IMR-90 (cell line): ENCODE data around the gene TCERG1L. TPM values are rescaled to one million over a fixed set of nuclear protein-coding genes. Genes with fewer than 3 reads are reported as not detected.

ENCODE experiments used
- ATAC-seq: fragments of 200-7000 bp; cut with Tn5 transposase; 2 replicates; pipeline ENCODE4 v1.9.1; 2020; ENCODE audit warnings: low read depth, mild to moderate bottlenecking, moderate library complexity
- BruUV-seq: library from RNA; stranded (reverse); fragments of 400-500 nt; replicated peaks from 2 replicates; lab custom pipeline; 2021; lab: Mats Ljungman, UMichigan
- CTCF ChIA-PET: fragments of 300-600 bp; formaldehyde crosslinking; extraction: SDS; loops from one replicate; lab custom pipeline; 2021; ENCODE audit warnings: antibody characterized with exemption; lab: Yijun Ruan, JAX
- POLR2A ChIA-PET: fragments of 300-600 bp; sonication (Branson Sonifier 250); formaldehyde crosslinking; loops from one replicate; lab custom pipeline; 2022; ENCODE audit warnings: antibody characterized with exemption; ENCODE audit not compliant: unreplicated experiment; lab: Charles Lee
- DNase-seq: peaks from one replicate; pipeline ENCODE4 v3.0.0; 2013
- H2AFZ ChIP-seq: replicated peaks from 2 replicates; pipeline ENCODE3; 2013; ENCODE audit warnings: low read length, mild to moderate bottlenecking; ENCODE audit not compliant: poor library complexity
- H2AK5ac ChIP-seq: 2 replicates; pipeline ENCODE4 v1.6.1; 2013; ENCODE audit warnings: low read depth, low read length, inconsistent platforms
- H2AK9ac ChIP-seq: replicated peaks from 2 replicates; pipeline ENCODE3; 2013; ENCODE audit warnings: mild to moderate bottlenecking, low read depth, low read length, moderate library complexity; ENCODE audit not compliant: poor library complexity
- H2BK120ac ChIP-seq: 2 replicates; pipeline ENCODE4 v1.6.1; 2013; ENCODE audit warnings: low read depth, low read length, inconsistent platforms
- H2BK15ac ChIP-seq: 3 replicates; pipeline ENCODE4 v1.6.1; 2013; ENCODE audit warnings: low read depth, low read length, inconsistent platforms
- H2BK20ac ChIP-seq: 2 replicates; pipeline ENCODE4 v1.6.1; 2013; ENCODE audit warnings: low read depth, mild to moderate bottlenecking, inconsistent platforms, low read length, moderate library complexity
- H2BK5ac ChIP-seq: 2 replicates; pipeline ENCODE4 v1.6.1; 2013; ENCODE audit warnings: mild to moderate bottlenecking, low read depth, low read length, inconsistent platforms; ENCODE audit not compliant: poor library complexity, severe bottlenecking
- H3K14ac ChIP-seq: replicated peaks from 2 replicates; pipeline ENCODE4 v1.6.1; 2013; ENCODE audit warnings: low read depth, low read length, inconsistent platforms
- H3K18ac ChIP-seq: 2 replicates; pipeline ENCODE4 v1.6.1; 2013; ENCODE audit warnings: low read depth, low read length, control low read depth
- H3K23ac ChIP-seq: 2 replicates; pipeline ENCODE4 v1.6.1; 2013; ENCODE audit warnings: low read depth, low read length, inconsistent platforms
- H3K27ac ChIP-seq: 2 replicates; pipeline ENCODE4 v1.5.1; 2013; ENCODE audit warnings: mild to moderate bottlenecking, control low read depth, low read length; ENCODE audit not compliant: insufficient read depth
- H3K27me3 ChIP-seq: 2 replicates; pipeline ENCODE4 v1.6.1; 2013; ENCODE audit warnings: low read length; ENCODE audit not compliant: control insufficient read depth, insufficient read depth
- H3K36me3 ChIP-seq: 2 replicates; pipeline ENCODE4 v1.6.1; 2013; ENCODE audit warnings: low read length, mixed read lengths; ENCODE audit not compliant: control insufficient read depth, insufficient read depth
- H3K4ac ChIP-seq: 2 replicates; pipeline ENCODE4 v1.6.1; 2013; ENCODE audit warnings: low read depth, low read length, inconsistent platforms
- H3K4me1 ChIP-seq: 2 replicates; pipeline ENCODE4 v1.6.1; 2013; ENCODE audit warnings: low read length, mixed read lengths; ENCODE audit not compliant: control insufficient read depth, insufficient read depth
- H3K4me2 ChIP-seq: 2 replicates; pipeline ENCODE4 v1.6.1; 2013; ENCODE audit warnings: low read depth, mild to moderate bottlenecking, control low read depth, low read length, moderate library complexity
- H3K4me3 ChIP-seq: 2 replicates; pipeline ENCODE4 v1.5.1; 2013; ENCODE audit warnings: low read depth, mild to moderate bottlenecking, control low read depth, low read length, moderate library complexity; ENCODE audit not compliant: insufficient read depth
- H3K56ac ChIP-seq: 2 replicates; pipeline ENCODE4 v1.6.1; 2013; ENCODE audit warnings: low read length, inconsistent platforms; ENCODE audit not compliant: insufficient read depth; ENCODE audit errors: extremely low read depth
- H3K79me1 ChIP-seq, 2 experiments: 2 replicates each; pipeline ENCODE4 v1.6.1; 2013; ENCODE audit warnings: low read length in 2 of 2, inconsistent platforms in 1 of 2, low read depth in 1 of 2
- H3K9ac ChIP-seq: 2 replicates; pipeline ENCODE4 v1.6.1; 2013; ENCODE audit warnings: low read depth, low read length, control low read depth
- H3K9me1 ChIP-seq: 2 replicates; pipeline ENCODE4 v1.6.1; 2013; ENCODE audit warnings: low read length, inconsistent platforms; ENCODE audit not compliant: insufficient read depth
- H3K9me3 ChIP-seq: 2 replicates; pipeline ENCODE4 v1.6.1; 2013; ENCODE audit warnings: low read length; ENCODE audit not compliant: control insufficient read depth, insufficient read depth
- H4K20me1 ChIP-seq: 2 replicates; pipeline ENCODE4 v1.6.1; 2013; ENCODE audit warnings: low read length, inconsistent platforms; ENCODE audit not compliant: insufficient read depth
- H4K5ac ChIP-seq: 2 replicates; pipeline ENCODE4 v1.6.1; 2013; ENCODE audit warnings: mild to moderate bottlenecking, low read depth, low read length, control low read depth
- H4K8ac ChIP-seq, 2 experiments: 2 replicates each; pipeline ENCODE4 v1.6.1; 2013; ENCODE audit warnings: low read depth in 2 of 2, low read length in 2 of 2, control low read depth in 1 of 2, inconsistent platforms in 1 of 2
- H4K91ac ChIP-seq: 2 replicates; pipeline ENCODE4 v1.6.1; 2013; ENCODE audit warnings: low read depth, low read length, inconsistent platforms; ENCODE audit not compliant: insufficient read depth
- BHLHE40 ChIP-seq: fragments of 150-350 bp; IDR thresholded peaks from 2 replicates; pipeline ENCODE4 v1.6.1; 2016; ENCODE audit warnings: mild to moderate bottlenecking, low read depth, low read length
- CEBPB ChIP-seq: IDR thresholded peaks from 2 replicates; pipeline ENCODE4 v1.6.1; 2012; ENCODE audit warnings: low read depth, low read length, improper control_type of control experiment
- CHD1 ChIP-seq: IDR thresholded peaks from 2 replicates; pipeline ENCODE4 v1.6.1; 2012; ENCODE audit warnings: low read depth, low read length, improper control_type of control experiment
- CTCF ChIP-seq: conservative IDR thresholded peaks from 2 replicates; pipeline ENCODE4 v1.5.1; 2012; ENCODE audit warnings: mild to moderate bottlenecking, low read depth, low read length, improper control_type of control experiment
- FOS ChIP-seq: fragments of 150-350 bp; IDR thresholded peaks from 2 replicates; pipeline ENCODE4 v1.6.1; 2016; ENCODE audit warnings: low read depth, low read length
- MAFK ChIP-seq: IDR thresholded peaks from 2 replicates; pipeline ENCODE4 v1.6.1; 2012; ENCODE audit warnings: low read depth, low read length, improper control_type of control experiment
- MXI1 ChIP-seq: IDR thresholded peaks from 2 replicates; pipeline ENCODE4 v1.6.1; 2012; ENCODE audit warnings: low read depth, mild to moderate bottlenecking, low read length, moderate library complexity, borderline replicate concordance
- NFE2L2 ChIP-seq: fragments of 150-350 bp; IDR thresholded peaks from 2 replicates; pipeline ENCODE4 v1.6.1; 2016; ENCODE audit warnings: low read depth, mild to moderate bottlenecking, low read length
- POLR2A ChIP-seq: IDR thresholded peaks from 2 replicates; pipeline ENCODE4 v1.6.1; 2012; ENCODE audit warnings: mild to moderate bottlenecking, low read depth, low read length
- RAD21 ChIP-seq: IDR thresholded peaks from 2 replicates; pipeline ENCODE4 v1.6.1; 2012; ENCODE audit warnings: low read length, improper control_type of control experiment
- SMC3 ChIP-seq: fragments of 150-350 bp; IDR thresholded peaks from 2 replicates; pipeline ENCODE4 v1.6.1; 2016; ENCODE audit warnings: low read depth, mild to moderate bottlenecking, antibody characterized with exemption, low read length, moderate library complexity
- USF2 ChIP-seq: fragments of 150-350 bp; IDR thresholded peaks from 2 replicates; pipeline ENCODE4 v1.6.1; 2017; ENCODE audit warnings: mild to moderate bottlenecking, antibody characterized with exemption, low read length, low read depth
- WGBS, 2 experiments: methylation state at CpG; one replicate each; pipeline versions ENCODE4 v1.1.5 to v1.1.7; 2013; ENCODE audit warnings: missing lambda C conversion rate in 2 of 2; ENCODE audit not compliant: insufficient read length in 1 of 2; ENCODE audit errors: extremely low coverage in 2 of 2; 5-methylcytosine and 5-hydroxymethylcytosine counted together
- dilution Hi-C: fragments of 300-500 bp; cut with HindIII; formaldehyde crosslinking; loops from one replicate; pipeline ENCODE4 v1.14.3; 2018; ENCODE audit warnings: low sequenced_read_pairs; ENCODE audit not compliant: unreplicated experiment
- in situ Hi-C: fragments of 300-500 bp; cut with MboI; formaldehyde crosslinking; loops from 3 replicates; pipeline ENCODE4 v1.14.3; 2019; ENCODE audit warnings: low sequenced_read_pairs, inconsistent platforms, mixed read lengths
- intact Hi-C: fragments of 100-400 bp; cut with micrococcal nuclease; formaldehyde crosslinking; loops from 2 replicates; pipeline ENCODE4 v1.10.0; 2022
- polyA plus RNA-seq, 3 experiments: library from polyadenylated mRNA; depleted of rRNA; stranded (reverse); fragments of >200 nt; gene quantifications; 2 replicates each; pipeline ENCODE4 v1.2.3, GENCODE V29; 2012; ENCODE audit warnings: low replicate concordance in 1 of 3
- total RNA-seq: library from RNA; depleted of rRNA; stranded (reverse); fragments of >200 nt; gene quantifications from 2 replicates; pipeline ENCODE4 v1.2.3, GENCODE V29; 2012

The TCERG1L gene
- total and polyA plus RNA-seq, 2 of the 4 experiments (the other 2 are of a cell fraction) = not detected

GRCh38 chr10:131251146-131251541, 60.4 kb downstream of the TCERG1L start:
- Histone ChIP-seq H2AK5ac (no peak overlapping the region), H4K91ac (no peak overlapping the region), H2AFZ (no peak overlapping the region), H3K14ac (no peak overlapping the region), H2BK5ac (no peak overlapping the region), H3K79me1 (no peaks in the 10 kb centered on the region), H4K5ac (no peak overlapping the region), H3K9ac (no peak overlapping the region), H4K20me1 (no peaks in the 10 kb centered on the region), H3K4ac (no peak overlapping the region), H3K18ac (no peak overlapping the region), H3K9me1 (no peaks in the 10 kb centered on the region), H3K27ac (no peak overlapping the region), H3K23ac (no peak overlapping the region), H2BK120ac (no peak overlapping the region), H2BK15ac (no peak overlapping the region), H3K36me3 (no peaks in the 10 kb centered on the region), H3K27me3 (no peaks in the 10 kb centered on the region), H3K4me2 (no peak overlapping the region), H3K56ac (no peak overlapping the region), H3K4me1 (no peaks in the 10 kb centered on the region), H2BK20ac (no peak overlapping the region), H3K4me3 (no peak overlapping the region), H4K8ac (no peak overlapping the region), H3K9me3 (peaks cover 54% of the 10 kb centered on the region), H2AK9ac (no peak overlapping the region)
- 8% methylated on average over 2 of the region's 6 CpGs; no CpG with 5 or more reads in 1 of the 2 experiments for WGBS, 2 experiments
- ChIA-PET POLR2A (no interaction called here), CTCF (no interaction called here)
- no TSS peak for BruUV-seq
- ATAC-seq = no peak
- intact Hi-C loops = no loop called here
- in situ Hi-C loops = no loop called here
- TF ChIP-seq CHD1 (no peak), CTCF (no peak), NFE2L2 (no peak), BHLHE40 (no peak), CEBPB (no peak), FOS (no peak), POLR2A (no peak), USF2 (no peak), MAFK (no peak), RAD21 (no peak), MXI1 (no peak), SMC3 (no peak)
- dilution Hi-C loops = no loop called here
- DNase-seq = no peak
